HG03558 (cell line): Measurements from ENCODE around the gene CRAT.

Experiments used
- ATAC-seq: cut with Tn5 transposase; IDR thresholded peaks from one replicate; pipeline ENCODE4 v1.9.1; 2021; ENCODE audit warnings: moderate number of reproducible peaks; ENCODE audit not compliant: unreplicated experiment; ENCODE audit errors: extremely low read depth

Gene CRAT

DNA sequence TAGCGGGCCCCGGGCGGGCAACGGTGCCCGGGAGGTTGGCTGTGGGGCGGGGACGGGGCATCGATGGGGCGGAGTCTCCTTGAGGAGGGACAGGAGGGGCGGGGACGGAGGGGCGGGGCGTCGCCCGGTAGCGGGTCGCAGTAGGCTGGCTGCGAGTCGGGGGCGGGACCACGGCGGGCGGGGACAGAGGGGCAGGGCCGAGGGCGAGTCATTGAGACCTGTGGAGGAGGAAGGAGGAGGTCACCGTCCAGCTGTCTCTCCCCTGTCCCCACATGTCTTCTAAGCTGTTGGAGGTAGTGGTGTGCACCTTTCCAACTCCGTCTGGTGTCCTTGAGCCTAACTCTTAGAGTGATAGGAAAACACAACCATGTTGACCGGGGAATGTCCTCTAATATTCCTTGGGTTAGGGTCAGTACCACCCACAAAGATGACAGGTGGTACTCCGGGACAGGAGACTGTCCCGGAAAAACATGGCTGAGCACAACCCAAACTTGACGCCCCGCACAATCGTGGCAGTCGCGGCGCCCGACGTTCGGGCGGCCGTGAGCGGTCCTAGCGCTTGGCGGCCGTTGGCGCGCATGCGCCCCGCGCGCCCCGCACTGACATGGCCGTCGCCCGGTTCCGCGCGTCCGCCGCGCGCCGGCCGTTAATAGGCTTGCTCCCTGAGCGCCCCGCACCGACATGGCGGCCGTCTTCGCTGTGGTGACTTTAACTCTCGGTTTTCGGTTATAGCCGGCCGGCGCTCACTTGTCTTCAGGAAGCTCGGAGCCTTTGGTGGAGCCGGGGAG lies at the start of gene CRAT, which contains the start of gene PTPA:
Gene CRAT (minus strand): TSS at position 54 of the 788 bp plus-strand sequence. CDS start 284 bp downstream, outside the sequence.
Gene PTPA (plus strand): TSS at position 676 of the 788 bp plus-strand sequence. CDS start 186 bp downstream, outside the sequence.
- no peak for ATAC-seq

GRCh38 chr9:129156163-129156562 lies 45.6 kb upstream of the CRAT start:
- no peak for ATAC-seq

DNA sequence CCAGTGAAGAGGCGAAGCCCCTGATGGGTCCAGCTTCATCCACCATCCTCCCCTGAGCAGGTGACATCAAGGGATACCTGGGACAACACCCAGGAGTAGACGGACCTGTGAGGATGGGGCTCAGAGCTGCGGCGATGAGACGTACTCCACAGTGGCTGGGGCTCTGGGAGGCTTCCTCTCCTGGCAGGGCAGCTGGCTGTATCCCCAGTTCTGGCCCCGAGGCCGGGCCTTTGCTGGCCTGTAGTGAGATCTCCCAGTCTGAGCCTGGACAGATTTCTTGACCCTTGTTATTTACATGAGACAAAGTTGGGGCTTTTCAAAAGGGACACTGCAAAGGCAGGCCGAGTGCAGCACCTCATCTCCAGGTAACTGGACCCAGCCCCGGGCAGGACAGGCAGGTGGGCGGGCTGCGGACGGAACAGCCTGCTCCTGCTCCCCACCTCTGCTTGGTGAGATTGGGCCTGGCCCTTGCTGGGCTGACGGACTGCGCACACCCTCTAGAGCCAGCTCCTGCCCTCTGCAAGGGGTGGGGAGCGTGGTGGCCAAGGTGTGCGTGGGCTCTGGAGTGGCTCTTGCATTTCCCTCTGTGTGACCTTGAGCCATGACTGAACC lies 44.4 kb upstream of the CRAT start:
- no peak for ATAC-seq

DNA sequence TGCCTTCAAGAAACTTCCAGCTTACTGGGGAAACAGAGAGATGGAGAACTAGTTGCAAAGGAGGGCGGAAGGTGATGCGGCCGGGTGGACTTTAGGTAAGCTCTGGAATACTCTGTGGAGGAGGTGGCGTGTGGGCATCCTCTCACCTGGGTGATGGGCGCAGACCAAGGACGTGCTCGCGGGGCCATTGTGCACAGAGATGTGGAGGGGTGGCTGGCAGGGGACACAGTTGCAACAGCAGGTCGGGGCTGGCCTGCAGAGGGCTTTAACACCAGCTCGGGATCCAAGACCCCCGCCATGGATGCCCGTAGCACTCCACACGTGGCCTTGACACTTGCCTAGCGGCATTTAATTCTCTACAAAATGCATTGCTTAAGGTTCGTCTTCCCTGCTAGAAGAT lies 40.9 kb upstream of the CRAT start:
- no peak for ATAC-seq

GRCh38 chr9:129150672-129151211 lies 40.1 kb upstream of the CRAT start:
- no peak for ATAC-seq

DNA sequence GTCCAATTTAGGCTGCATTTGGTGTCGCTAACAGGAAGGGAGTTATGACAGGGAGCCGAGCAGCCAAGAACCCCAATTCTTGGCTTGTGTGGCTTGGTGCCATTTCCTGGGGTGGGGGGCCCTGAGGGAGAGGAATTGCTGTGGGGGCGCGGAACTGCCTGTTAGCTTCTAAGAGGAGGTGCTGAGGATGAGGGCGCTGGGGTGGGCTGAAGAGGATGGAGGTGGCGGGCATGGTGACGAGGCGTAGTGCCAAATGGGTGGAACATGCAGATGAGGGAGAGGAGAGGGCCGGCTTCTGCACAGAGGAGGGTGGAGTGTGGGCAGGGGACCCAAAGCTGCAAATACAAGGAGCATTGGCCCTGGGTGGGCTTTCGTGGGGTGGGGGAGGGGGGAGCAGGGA lies 39.5 kb upstream of the CRAT start:
- ATAC-seq: no peak

GRCh38 chr9:129149442-129149841 lies 38.8 kb upstream of the CRAT start:
- no peak for ATAC-seq

DNA sequence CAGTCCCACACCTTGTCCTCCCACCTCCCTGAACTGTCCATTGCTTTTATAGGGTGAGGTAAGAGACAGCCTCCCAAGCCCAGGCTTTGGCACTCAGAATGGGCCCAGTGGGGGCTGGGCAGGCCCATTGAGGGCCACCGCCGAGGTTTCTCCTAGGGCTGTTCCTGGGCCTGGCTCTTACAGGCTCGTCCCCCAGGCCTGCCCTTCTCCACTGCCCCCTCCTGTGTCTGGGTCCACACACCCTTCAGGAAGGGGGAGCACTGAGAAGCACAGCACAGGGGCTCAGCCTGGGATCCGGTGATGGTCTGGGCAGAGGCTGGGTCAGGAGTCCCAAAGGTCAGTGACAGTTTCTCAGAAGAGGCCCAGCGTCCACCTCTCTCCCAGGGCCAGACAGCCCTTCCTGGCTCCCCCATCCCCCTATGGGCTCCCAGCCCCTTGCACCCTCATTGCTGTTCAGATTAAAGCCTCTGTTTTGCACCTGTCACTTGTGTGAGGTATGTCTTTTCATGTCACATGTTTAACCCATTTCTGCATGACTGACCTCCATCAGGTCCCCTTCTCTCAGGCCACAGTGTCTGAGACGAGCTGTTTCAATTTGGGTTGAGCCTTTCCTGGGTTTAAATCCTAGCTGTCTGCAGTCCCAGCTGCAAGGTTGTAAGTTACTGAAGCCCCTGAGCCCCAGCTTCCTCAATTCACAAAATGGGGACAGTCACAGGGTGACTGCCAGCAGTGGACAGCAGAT lies 38.0 kb upstream of the CRAT start:
- no peak for ATAC-seq

GRCh38 chr9:129146441-129146941 lies 35.9 kb upstream of the CRAT start:
- ATAC-seq: no peak

GRCh38 chr9:129145841-129146292 lies 35.3 kb upstream of the CRAT start:
- ATAC-seq: no peak

- no peak for ATAC-seq
Measured at GRCh38 chr9:129145316-129145715, 34.7 kb upstream of the CRAT start.

GRCh38 chr9:129143031-129143927 lies 32.7 kb upstream of the CRAT start:
- ATAC-seq: no peak

DNA sequence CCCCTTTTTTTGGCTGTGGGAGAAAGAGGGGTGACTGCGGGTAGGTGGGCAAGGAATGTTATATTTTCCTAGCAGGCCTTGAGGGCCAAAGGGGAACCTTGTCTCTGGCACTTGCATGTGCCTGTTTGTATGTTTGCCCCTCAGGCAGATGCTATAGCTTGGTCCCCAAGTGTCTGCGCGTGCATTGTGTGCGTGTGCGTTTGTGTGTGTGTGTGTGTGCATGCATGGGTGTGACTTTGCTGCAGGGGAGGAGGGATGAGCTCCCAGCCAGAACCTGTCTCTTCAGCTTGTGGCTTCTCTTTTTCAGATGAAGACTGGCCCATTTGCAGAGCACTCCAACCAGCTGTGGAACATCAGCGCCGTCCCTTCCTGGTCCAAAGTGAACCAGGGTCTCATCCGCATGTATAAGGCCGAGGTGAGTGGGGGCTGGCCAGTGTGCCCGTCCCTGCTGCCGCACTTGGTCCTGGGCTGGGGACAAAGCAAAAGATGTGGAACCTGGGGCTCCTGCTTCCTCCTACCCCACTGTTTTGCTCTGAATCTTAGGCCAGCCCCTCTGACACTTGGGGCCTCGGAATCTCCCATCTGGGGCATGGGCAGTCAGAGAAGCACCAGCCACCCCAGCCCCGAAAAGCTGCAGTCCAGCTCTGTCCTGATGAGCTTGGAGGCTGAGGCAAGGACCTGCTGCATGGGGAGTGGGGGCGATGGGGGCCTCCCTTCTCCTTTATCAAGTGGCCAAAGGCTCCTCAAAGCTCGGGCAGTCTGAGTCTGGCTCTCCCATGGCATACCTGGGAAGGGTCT lies 31.7 kb upstream of the CRAT start:
- no peak for ATAC-seq

DNA sequence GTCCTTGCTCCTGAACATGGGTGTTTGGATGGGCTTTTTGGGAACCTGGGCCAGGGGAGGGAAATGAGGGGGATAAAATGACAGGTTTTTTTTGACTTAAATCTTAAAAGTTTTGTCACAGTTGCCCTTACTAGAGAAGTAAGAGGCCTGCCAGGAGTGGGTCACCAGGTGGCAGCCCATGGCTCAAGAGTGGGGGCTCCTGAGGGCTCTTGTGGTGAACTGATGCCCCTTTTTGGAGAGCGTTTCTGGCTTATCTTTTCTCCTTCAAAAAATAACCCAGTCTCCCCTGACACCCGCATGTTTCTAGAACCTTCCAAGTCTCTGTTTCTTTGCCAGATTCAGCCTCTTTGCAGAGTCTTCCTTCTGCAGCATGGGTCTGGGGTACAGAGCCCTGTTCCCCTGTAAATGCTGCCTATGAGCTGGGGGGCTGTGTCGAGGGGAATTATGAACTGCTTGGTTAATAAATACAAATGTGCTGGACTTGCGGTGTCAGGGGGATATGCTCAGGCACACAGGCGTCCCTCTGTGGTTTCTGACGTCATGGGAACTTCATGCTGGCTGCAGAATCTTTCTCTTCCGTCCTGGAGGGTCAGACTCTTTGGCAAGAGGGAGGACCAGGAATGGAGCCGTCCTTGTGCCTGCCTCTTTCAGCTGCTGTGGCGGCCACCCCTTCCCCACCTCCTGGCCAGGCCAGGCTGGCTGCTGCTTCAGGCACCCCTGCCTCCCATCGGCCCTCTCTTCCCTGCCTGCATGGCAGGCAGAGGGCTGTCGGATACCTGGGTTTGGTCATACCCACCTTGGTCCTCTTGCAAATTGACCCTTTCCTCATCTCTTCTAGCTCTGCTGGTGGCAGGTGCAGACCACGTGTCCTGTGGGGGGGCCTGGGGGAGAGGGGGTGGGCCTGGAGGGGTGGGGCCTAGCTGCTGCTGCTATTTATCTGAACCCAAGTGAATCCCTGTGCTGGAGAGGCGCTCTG lies 30.8 kb upstream of the CRAT start:
- no peak for ATAC-seq

DNA sequence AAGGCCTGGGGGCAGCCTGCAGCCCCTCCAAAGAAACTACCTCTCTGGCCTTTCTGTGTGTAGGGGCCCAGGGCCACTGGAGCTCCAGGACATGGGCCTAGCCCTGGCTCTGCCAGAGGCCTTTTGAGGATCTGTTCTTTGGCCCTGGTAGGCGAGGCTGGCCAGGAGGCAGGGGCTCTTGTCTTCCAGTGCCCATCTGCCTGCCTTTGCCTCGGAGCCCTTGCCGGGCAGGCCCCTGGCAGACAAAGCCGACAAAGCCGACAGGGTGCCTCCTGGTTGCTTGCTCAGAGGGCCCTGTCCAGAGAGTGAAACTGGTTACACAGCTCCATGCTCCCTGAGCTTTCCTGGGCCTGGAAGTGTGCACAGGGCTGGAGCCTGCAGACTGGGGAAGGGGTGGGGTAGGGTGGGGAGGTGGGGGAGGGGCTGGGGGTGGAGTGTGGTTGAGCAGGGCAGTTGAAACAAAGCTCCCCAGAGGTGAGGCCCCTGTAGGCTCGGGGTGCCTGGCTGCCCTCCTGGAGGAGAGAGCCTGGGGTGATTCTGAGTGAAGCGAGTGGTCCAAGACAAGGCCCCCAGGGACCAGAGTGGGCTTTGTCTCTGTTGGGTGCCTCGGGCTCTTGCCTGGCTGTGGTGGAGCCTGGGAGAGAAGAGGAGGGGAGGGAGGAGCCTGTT lies 29.9 kb upstream of the CRAT start:
- peak; percentile 9 for ATAC-seq

DNA sequence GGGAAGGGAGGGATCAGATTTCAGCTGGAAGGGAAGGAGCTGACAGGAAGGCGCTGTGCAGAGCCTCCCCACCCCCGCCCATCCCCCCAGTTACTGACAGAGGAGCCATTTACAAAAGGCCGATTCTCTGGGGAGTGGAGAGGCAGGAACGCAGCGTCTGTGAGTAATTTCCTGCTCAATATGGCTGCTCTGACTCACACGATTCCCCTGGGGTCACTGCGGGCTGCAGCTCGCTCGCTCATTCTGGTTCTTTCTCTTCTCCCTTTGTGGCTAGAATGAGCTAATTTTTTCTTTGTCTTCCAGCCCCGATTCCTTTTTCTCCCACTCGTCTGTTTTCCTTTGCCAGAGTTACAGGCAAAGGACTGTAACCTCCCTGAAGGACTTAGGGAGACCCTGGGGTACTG lies 29.4 kb upstream of the CRAT start:
- peak; percentile 45 for ATAC-seq
